Effector CD4-positive, alpha-beta T cell (primary cell): ENCODE data around the gene MIF4GD.

Experiments
- DNase-seq: peaks from one replicate; pipeline ENCODE4 v3.0.0-alpha.2; 2020

Gene MIF4GD

DNA sequence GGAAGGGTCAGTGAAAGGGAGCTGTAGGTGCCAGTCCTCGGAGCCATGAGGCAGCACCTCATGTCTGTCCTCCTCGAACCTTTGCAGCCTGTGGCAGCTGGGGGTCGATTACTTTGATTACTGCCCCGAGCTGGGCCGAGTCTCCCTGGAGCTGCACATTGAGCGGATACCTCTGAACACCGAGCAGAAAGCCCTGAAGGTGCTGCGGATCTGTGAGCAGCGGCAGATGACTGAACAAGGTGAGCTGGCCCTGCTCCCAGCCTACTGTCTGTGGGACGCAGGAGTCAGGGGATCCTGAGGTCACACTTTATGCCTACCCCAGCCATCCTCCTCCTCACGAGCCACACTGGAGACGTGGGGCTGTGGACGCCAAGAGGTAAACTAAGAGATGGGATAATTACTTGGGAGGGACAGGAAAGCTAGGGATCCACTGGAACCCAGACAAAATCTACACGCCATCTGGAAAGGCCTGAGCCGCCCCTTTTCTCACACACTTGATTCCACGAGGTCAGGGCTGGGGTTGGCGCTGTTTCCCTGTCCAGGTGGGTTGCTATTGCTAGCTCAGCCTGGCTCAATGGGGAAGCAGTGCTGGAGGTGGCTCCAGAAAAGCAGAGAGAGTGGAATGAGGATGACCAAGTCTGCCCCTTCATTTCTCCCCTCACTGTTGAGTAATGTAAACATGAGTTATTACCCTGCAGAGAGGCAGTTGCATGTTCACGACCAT, 39.1 kb downstream of the MIF4GD start:
- DNase-seq: no peak

GRCh38 chr17:75231071-75231470, 40.0 kb downstream of the MIF4GD start:
- DNase-seq: no peak

DNA sequence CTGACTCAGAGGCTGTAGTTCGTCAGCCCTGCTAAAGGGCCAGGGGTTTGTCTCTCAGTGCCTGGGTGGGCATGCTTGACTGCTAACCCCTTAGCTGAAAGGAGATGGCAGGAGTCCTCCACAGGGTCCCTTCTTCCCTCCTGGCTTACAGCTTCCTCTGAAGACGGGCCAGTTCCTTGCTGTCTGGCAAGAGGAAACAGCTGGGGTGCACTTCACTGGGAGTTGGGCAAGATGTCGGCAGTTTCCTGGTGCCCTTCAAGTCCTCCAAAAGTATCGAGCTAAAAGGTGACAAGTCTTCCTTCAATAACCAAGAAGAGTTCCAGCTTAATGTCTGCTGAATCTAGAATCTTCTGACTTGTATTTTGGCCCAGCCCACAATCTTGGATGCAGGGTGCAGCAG, 42.2 kb downstream of the MIF4GD start:
- no peak for DNase-seq

- no peak for DNase-seq
Observed at GRCh38 chr17:75228305-75228704, 42.7 kb downstream of the MIF4GD start.

DNA sequence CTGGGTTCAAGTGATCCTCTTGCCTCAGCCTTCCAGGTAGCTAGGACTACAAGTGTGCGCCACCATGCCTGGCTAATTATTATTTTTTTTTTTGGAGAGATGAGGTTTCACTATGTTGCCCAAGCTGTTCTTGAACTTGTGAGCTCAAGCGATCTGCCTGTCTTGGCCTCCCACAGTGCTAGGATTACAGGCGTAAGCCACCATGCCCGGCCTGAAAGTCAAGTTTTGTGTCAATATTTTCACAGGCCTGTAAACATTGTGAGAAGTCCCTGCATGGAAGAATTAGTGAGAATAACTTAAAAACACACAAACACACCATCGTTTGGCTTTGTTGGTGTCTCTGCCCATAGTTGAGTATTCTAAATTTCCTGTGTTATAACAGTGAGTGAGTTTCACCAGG, 43.3 kb downstream of the MIF4GD start:
- no peak for DNase-seq

DNA sequence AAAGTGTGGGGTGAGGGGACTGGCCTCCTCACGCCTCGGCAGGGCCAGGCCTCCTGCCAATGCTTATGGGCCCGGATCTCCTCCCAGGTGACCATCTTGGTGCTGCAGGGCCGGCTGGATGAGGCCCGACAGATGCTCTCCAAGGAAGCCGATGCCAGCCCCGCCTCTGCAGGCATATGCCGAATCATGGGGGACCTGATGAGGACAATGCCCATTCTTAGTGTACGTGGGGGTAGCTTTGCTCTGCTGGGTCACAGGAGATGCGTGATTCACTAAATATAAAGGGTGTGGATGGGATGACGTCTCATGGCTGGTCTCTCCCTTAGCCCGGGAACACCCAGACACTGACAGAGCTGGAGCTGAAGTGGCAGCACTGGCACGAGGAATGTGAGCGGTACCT, 46.0 kb downstream of the MIF4GD start:
- DNase-seq: no peak

- no peak for DNase-seq
Observed at GRCh38 chr17:75219815-75220214, 51.2 kb downstream of the MIF4GD start.

- no peak for DNase-seq
Observed at GRCh38 chr17:75218131-75218530, 52.9 kb downstream of the MIF4GD start.
